Body of pancreas (tissue), 4 donors: ENCODE results near the gene FOXP1. TPM values are rescaled to one million over a fixed set of nuclear protein-coding genes. Genes with fewer than 3 reads are reported as not detected.

Experiments used
- ATAC-seq: fragments of 150-250 bp; one replicate; pipeline ENCODE4 v1.9.1; 2016
- DNase-seq, 4 donors: peaks; one replicate each; pipeline ENCODE4 v3.0.0-alpha.2; 2019
- H3K27ac ChIP-seq, 4 donors: fragments of 200-600 bp; sonication (generic); 1 replicate in 3 of 4; 2 replicates in 1 of 4; pipeline versions ENCODE4 v1.5.1 to v1.6.1; 2016 to 2019; ENCODE audit warnings: mild to moderate bottlenecking in 1 of 4, mixed read lengths in 1 of 4, moderate library complexity in 1 of 4
- H3K27me3 ChIP-seq, 2 donors: fragments of 200-600 bp; sonication (generic); one replicate each; pipeline ENCODE4 v1.6.0; 2016; ENCODE audit warnings: mild to moderate bottlenecking in 1 of 2
- H3K36me3 ChIP-seq, 2 donors: fragments of 200-600 bp; sonication (generic); replicated peaks in 1 of 2; 2 replicates each; pipeline ENCODE4 v1.5.1; 2016; ENCODE audit warnings: low read depth in 2 of 2; ENCODE audit not compliant: insufficient read depth in 1 of 2
- H3K4me1 ChIP-seq: fragments of 200-600 bp; sonication (generic); one replicate; pipeline ENCODE4 v1.6.0; 2016
- H3K4me3 ChIP-seq, 2 donors: fragments of 200-600 bp; sonication (generic); 1 replicate in 1 of 2; 2 replicates in 1 of 2; pipeline ENCODE4 v1.5.1; 2016 to 2019
- H3K9me3 ChIP-seq, 3 donors: fragments of 200-600 bp; sonication (generic); 1 replicate in 2 of 3; 2 replicates in 1 of 3; pipeline ENCODE4 v1.5.1; 2016
- POLR2A ChIP-seq, 3 donors: fragments of 450-650 bp; IDR thresholded peaks; one replicate each; pipeline ENCODE4 v1.6.1; 2016; ENCODE audit warnings: antibody characterized with exemption in 3 of 3, mild to moderate bottlenecking in 2 of 3
- WGBS, 2 donors: methylation state at CpG; one replicate each; pipeline ENCODE4 v1.1.5; 2017; 5-methylcytosine and 5-hydroxymethylcytosine counted together
- intact Hi-C: fragments of 100-400 bp; cut with DNase I; formaldehyde crosslinking; loops from one replicate; pipeline ENCODE4 v1.15.1; 2023
- total RNA-seq, 2 donors: library from RNA; depleted of rRNA; stranded (reverse); fragments of >200 nt; gene quantifications; one replicate each; pipeline ENCODE4 v1.1.0, GENCODE V29; 2016
- TF ChIP-seq, protein P1 (sequence below), 7 experiments: fragments of 450-650 bp in 4 of 7; fragments of 200-600 bp in 3 of 7; sonication (generic) in 3 of 7; IDR thresholded peaks; one replicate each; pipeline ENCODE4 v1.5.1; 2016 to 2019; ENCODE audit warnings: antibody characterized with exemption in 7 of 7

FOXP1 gene
- total RNA-seq, 2 donors from 2014 or later, result 85.7 to 86.1 TPM

GRCh38 chr3:71559021-71559420 is 24.5 kb downstream of the FOXP1 start:
- WGBS, 2 donors, result 98% methylated on average over 3 of the region's 3 CpGs
- no peaks in the 10 kb centered on the region for H3K36me3 ChIP-seq
- TF ChIP-seq, protein P1, sequence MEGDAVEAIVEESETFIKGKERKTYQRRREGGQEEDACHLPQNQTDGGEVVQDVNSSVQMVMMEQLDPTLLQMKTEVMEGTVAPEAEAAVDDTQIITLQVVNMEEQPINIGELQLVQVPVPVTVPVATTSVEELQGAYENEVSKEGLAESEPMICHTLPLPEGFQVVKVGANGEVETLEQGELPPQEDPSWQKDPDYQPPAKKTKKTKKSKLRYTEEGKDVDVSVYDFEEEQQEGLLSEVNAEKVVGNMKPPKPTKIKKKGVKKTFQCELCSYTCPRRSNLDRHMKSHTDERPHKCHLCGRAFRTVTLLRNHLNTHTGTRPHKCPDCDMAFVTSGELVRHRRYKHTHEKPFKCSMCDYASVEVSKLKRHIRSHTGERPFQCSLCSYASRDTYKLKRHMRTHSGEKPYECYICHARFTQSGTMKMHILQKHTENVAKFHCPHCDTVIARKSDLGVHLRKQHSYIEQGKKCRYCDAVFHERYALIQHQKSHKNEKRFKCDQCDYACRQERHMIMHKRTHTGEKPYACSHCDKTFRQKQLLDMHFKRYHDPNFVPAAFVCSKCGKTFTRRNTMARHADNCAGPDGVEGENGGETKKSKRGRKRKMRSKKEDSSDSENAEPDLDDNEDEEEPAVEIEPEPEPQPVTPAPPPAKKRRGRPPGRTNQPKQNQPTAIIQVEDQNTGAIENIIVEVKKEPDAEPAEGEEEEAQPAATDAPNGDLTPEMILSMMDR (IDR thresholded peaks at IDR 0.05), result no peak
- no peak for TF ChIP-seq POLR2A (IDR thresholded peaks at IDR 0.05)
- H3K4me3 ChIP-seq, result no peak overlapping the region
- DNase-seq, result no peak
- no peak overlapping the region for H3K27ac ChIP-seq
- no peak for ATAC-seq
- no peaks in the 10 kb centered on the region for H3K9me3 ChIP-seq
- no peaks in the 10 kb centered on the region for H3K27me3 ChIP-seq
- intact Hi-C loops, result no loop called here
- peaks cover 9% of the 10 kb centered on the region for H3K4me1 ChIP-seq

- no peaks in the 10 kb centered on the region for H3K4me1 ChIP-seq
- H3K4me3 ChIP-seq, result no peak overlapping the region
- H3K27me3 ChIP-seq, result no peaks in the 10 kb centered on the region
- no peak for TF ChIP-seq POLR2A (IDR thresholded peaks at IDR 0.05)
- WGBS, 2 donors, result 87 to 90% methylated on average over 1 of the region's 1 CpG
- no peaks in the 10 kb centered on the region for H3K9me3 ChIP-seq
- ATAC-seq (no peak), DNase-seq (no peak)
- no peak overlapping the region for H3K27ac ChIP-seq
- H3K36me3 ChIP-seq, result no peaks in the 10 kb centered on the region
- intact Hi-C loops, result no loop called here
Measured at GRCh38 chr3:71554649-71555048, 28.9 kb downstream of the FOXP1 start.

GRCh38 chr3:71551311-71551919 is 32.1 kb downstream of the FOXP1 start:
- WGBS, 2 donors, result 81 to 90% methylated on average over 3 of the region's 3 CpGs
- ATAC-seq, result no peak
- intact Hi-C loops, result no loop called here

DNA sequence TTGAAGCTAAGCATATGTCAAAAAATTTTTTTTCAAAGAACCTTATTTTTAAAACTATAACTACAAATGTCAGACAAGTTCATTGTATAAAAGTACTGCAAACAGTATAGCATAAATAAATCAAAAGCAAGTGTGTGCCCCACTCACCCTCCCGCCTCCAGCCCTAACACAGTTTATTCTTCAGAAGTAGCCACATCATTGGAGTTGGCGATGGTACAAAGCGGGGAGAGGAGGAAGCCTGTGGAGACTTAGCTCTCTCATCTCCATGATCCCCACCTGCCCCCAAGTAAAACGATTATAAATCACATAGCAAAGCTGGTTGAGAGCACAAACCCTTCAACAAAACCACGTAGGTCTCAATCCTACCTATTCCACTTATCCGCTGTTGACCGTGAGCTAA is 33.6 kb downstream of the FOXP1 start:
- 81 to 93% methylated on average over 7 of the region's 7 CpGs for WGBS, 2 donors
- Histone ChIP-seq H3K27me3 (no peaks in the 10 kb centered on the region), H3K4me3 (no peak overlapping the region), H3K4me1 (no peaks in the 10 kb centered on the region), H3K9me3 (no peaks in the 10 kb centered on the region), H3K27ac (no peak overlapping the region), H3K36me3 (no peaks in the 10 kb centered on the region)
- intact Hi-C loops, result no loop called here
- no peak for ATAC-seq
- DNase-seq, result no peak
- TF ChIP-seq, protein P1 (IDR thresholded peaks at IDR 0.05), result no peak
- no peak for TF ChIP-seq POLR2A (IDR thresholded peaks at IDR 0.05)

More at GRCh38 chr3:71551311-71551919, 32.1 kb downstream of the FOXP1 start:
- Histone ChIP-seq H3K9me3 (no peaks in the 10 kb centered on the region), H3K36me3 (no peaks in the 10 kb centered on the region), H3K27ac (no peak overlapping the region), H3K27me3 (no peaks in the 10 kb centered on the region), H3K4me1 (no peaks in the 10 kb centered on the region), H3K4me3 (no peak overlapping the region)
- no peak for DNase-seq
- TF ChIP-seq POLR2A (IDR thresholded peaks at IDR 0.05), result no peak
- TF ChIP-seq, protein P1 (IDR thresholded peaks at IDR 0.05), result no peak

DNA sequence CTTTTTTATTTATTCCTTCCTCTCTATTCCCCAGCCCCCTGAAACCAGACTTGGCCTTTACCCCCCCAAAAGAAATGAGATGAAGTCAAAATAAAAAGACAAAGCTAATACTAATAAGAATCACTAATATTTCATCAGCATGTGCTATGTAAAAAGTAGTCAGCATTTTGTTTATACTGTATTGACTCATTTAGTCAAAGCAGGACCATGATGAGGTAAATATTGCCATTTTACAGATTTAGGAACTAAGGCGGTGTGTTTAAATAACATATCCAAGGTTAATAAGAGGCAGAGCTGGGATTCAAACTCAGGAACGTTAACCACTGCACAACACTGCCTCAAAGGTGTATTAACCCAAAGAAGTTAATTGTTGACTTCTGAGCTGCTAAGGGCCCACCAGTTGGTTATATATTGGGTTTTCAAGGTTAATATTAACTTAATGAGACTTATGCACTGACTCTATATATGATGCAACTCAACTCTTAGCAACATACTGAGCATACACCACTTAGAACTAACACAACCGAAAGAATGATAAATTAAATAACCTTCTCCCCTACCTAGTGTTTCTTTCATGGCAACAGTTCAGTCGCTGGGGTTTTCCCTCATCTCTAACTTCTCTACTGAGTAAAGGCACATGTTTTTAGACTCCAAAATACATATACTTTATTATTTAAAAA is 34.7 kb downstream of the FOXP1 start:
- intact Hi-C loops, result no loop called here
- H3K27me3 ChIP-seq, result no peaks in the 10 kb centered on the region
- H3K27ac ChIP-seq, result no peak overlapping the region
- no peaks in the 10 kb centered on the region for H3K9me3 ChIP-seq
- WGBS, 2 donors, result 75 to 80% methylated on average over 4 of the region's 4 CpGs
- no peaks in the 10 kb centered on the region for H3K4me1 ChIP-seq
- ATAC-seq (no peak), DNase-seq (no peak)
- H3K36me3 ChIP-seq, result no peaks in the 10 kb centered on the region
- no peak overlapping the region for H3K4me3 ChIP-seq
- TF ChIP-seq, protein P1 (IDR thresholded peaks at IDR 0.05), result no peak
- TF ChIP-seq POLR2A (IDR thresholded peaks at IDR 0.05), result no peak
